ENCODE measurements around the gene FSTL5. TPM values are rescaled to one million over a fixed set of nuclear protein-coding genes. Genes with fewer than 3 reads are reported as not detected.

The FSTL5 gene
- total and polyA plus RNA-seq, 10 of the 15 experiments (the other 5 are each of a cell fraction or from before 2014, with no cell fraction given) = 0.04 to 2.4 (median 0.08) TPM; not detected in 4

- TF ChIP-seq, protein P1, sequence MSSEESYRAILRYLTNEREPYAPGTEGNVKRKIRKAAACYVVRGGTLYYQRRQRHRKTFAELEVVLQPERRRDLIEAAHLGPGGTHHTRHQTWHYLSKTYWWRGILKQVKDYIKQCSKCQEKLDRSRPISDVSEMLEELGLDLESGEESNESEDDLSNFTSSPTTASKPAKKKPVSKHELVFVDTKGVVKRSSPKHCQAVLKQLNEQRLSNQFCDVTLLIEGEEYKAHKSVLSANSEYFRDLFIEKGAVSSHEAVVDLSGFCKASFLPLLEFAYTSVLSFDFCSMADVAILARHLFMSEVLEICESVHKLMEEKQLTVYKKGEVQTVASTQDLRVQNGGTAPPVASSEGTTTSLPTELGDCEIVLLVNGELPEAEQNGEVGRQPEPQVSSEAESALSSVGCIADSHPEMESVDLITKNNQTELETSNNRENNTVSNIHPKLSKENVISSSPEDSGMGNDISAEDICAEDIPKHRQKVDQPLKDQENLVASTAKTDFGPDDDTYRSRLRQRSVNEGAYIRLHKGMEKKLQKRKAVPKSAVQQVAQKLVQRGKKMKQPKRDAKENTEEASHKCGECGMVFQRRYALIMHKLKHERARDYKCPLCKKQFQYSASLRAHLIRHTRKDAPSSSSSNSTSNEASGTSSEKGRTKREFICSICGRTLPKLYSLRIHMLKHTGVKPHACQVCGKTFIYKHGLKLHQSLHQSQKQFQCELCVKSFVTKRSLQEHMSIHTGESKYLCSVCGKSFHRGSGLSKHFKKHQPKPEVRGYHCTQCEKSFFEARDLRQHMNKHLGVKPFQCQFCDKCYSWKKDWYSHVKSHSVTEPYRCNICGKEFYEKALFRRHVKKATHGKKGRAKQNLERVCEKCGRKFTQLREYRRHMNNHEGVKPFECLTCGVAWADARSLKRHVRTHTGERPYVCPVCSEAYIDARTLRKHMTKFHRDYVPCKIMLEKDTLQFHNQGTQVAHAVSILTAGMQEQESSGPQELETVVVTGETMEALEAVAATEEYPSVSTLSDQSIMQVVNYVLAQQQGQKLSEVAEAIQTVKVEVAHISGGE (CRISPR knock-in tag; IDR thresholded peaks at IDR 0.05) = no peak
- no peak for TF ChIP-seq ETV6 (conservative IDR thresholded peaks at IDR 0.05 in 1 of 2, IDR thresholded peaks at IDR 0.05 in 1 of 2; ENCODE audit: borderline replicate concordance in 1 of 2, low read depth in 1 of 2)
- no peak for TF ChIP-seq TCF7 (IDR thresholded peaks at IDR 0.05; ENCODE audit: borderline replicate concordance)
- no peak for TF ChIP-seq ZNF622 (IDR thresholded peaks at IDR 0.05)
- no peak for TF ChIP-seq FOXM1 (IDR thresholded peaks at IDR 0.05; ENCODE audit: low read depth, low read length)
- no peak for TF ChIP-seq KAT2A (conservative IDR thresholded peaks at IDR 0.05; ENCODE audit: control insufficient read depth, low read depth, low read length)
These were observed 599.5 kb downstream of the FSTL5 start (continued) for GRCh38 chr4:161564230-161564834.

All from GM12878 (cell line).